Right lobe of liver (tissue), 4 donors: ENCODE results near the gene CTDP1.

Experiments used
- CTCF ChIP-seq, 4 donors: fragments of 200-600 bp in 3 of 4; fragments of 450-650 bp in 1 of 4; IDR thresholded peaks; one replicate each; pipeline versions ENCODE4 v1.5.1 to v1.8.0; 2016 to 2022; ENCODE audit warnings: antibody characterized with exemption in 4 of 4, mild to moderate bottlenecking in 2 of 4
- POLR2A ChIP-seq: fragments of 450-650 bp; IDR thresholded peaks from one replicate; pipeline ENCODE4 v1.6.1; 2017; ENCODE audit warnings: antibody characterized with exemption, mild to moderate bottlenecking
- donor health status: DM: no; HTN: no; CAD: no.
- donor health status: DM: no; HTN: no; CAD: no.
- donor health status: DM: no; HTN: yes; CAD: no.

GRCh38 chr18:79753391-79753851 lies 73.8 kb downstream of the CTDP1 start:
- TF ChIP-seq CTCF (IDR thresholded peaks at IDR 0.05): no peak
- no peak for TF ChIP-seq POLR2A
